GM23248 (cell line): ENCODE measurements around the gene TRIOBP.
"Not testable (repeated sequence)": the region's sequence is repeated elsewhere in the genome, so short reads cannot be mapped to it uniquely, and the experiment has no call there.

Experiments used
- EZH2 ChIP-seq: fragments of 200-600 bp; sonication (generic); IDR thresholded peaks from 2 replicates; pipeline ENCODE4 v1.6.1; 2018; ENCODE audit warnings: antibody characterized with exemption, mild to moderate bottlenecking; ENCODE audit not compliant: insufficient read depth, poor library complexity, severe bottlenecking
- EZH2phosphoT487 ChIP-seq: fragments of 200-600 bp; sonication (generic); IDR thresholded peaks from 2 replicates; pipeline ENCODE4 v1.6.1; 2018; ENCODE audit warnings: antibody characterized with exemption, moderate library complexity, mild to moderate bottlenecking, low read depth; ENCODE audit not compliant: insufficient read depth

DNA sequence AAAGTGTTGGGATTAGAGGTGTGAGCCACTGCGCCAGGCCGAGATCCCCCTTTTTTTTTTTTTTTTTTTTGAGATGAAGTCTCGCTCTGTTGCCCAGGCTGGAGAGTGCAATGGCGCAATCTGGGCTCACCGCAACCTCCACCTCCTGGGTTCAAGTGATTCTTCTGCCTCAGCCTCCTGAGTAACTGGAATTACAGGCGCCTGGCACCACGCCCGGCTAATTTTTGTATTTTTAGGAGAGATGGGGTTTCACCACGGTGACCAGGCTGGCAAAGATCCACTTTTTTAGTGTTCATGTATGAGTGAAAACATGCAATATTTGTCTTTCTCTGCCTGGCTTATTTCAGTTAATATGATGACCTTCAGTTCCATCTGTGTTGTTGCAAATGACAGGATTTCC is 103.1 kb downstream of the TRIOBP start:
- TF ChIP-seq EZH2phosphoT487, EZH2: not testable (repeated sequence)
